ENCODE results near the gene FBXO36. TPM values are rescaled to one million over a fixed set of nuclear protein-coding genes. Genes with fewer than 3 reads are reported as not detected.

FBXO36 gene
- total and polyA plus RNA-seq, 10 of the 15 experiments (the other 5 are each of a cell fraction or from before 2014, with no cell fraction given) = 0.79 to 2.7 (median 1.3) TPM

DNA sequence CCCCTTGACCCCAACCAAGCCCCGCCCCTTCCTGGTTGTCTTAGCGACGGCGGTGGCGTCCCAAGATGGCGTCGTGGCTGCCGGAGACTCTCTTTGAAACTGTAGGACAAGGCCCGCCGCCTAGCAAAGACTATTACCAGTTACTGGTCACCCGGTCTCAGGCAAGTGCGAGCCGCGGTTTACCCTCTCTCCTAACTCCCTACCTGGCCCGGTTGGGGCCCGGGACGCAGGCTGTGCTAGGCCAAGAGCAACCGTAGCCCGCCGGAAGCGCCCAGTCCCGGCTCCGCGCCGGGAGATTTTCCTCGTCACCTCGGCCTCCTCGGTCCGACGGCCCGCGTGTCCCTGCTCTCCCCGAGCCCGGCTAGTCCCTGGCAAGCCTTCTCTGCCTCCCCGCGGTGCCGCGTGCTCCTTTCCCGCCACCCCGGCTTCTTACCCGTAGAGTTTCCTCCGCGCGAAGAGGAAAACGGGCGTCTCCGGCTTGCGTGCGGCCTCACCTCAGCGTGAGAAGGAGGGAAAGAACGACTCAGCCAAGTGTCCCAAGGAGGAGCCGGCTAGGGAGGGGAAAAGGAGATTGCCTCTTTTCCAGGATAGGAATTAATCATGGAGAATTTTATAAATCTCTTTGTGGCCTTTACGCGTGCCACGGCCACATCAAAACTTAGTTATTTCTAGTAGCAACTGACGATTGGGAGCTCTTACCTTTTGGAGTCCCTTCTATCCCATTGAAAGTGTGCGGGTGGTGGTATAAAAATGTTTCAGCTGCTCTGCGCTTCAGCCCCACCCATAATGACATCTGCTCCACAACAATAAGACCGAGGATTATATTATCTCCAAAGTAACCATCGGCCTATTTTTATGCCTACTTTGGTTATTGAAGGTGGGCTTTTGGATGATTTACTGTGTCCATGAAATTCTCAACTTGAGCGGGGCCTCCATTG is at the start of gene FBXO36 (continued):
- TF ChIP-seq E2F8 (IDR thresholded peaks at IDR 0.05; ENCODE audit: low read depth, partially characterized antibody) = peak; percentile 81
- no peak for TF ChIP-seq HDAC6 (IDR thresholded peaks at IDR 0.05; ENCODE audit: unreplicated experiment)
- no peak for TF ChIP-seq JUND (IDR thresholded peaks at IDR 0.05; ENCODE audit: low read depth, low read length)
- TF ChIP-seq SUZ12 (IDR thresholded peaks at IDR 0.05; ENCODE audit: unreplicated experiment) = no peak
- TF ChIP-seq JUNB (IDR thresholded peaks at IDR 0.05) = no peak
- no peak for TF ChIP-seq MTA3 (IDR thresholded peaks at IDR 0.05; ENCODE audit: borderline replicate concordance, low read length)
- peak; percentile 95 for TF ChIP-seq SIN3A (IDR thresholded peaks at IDR 0.05; ENCODE audit: low read depth, low read length)
- 0 out of 2 replicates have a peak, but pooled peaks have one; percentile 29 for TF ChIP-seq TAF1 (IDR thresholded peaks at IDR 0.05; ENCODE audit: borderline replicate concordance, low read depth, low read length)
- peak; percentile 89 for TF ChIP-seq MXI1 (IDR thresholded peaks at IDR 0.05; ENCODE audit: low read depth, low read length)
- TF ChIP-seq PBX3 (IDR thresholded peaks at IDR 0.05; ENCODE audit: insufficient replicate concordance, low read depth, low read length) = no peak
- TF ChIP-seq ATF3 (IDR thresholded peaks at IDR 0.05; ENCODE audit: borderline replicate concordance, extremely low read depth, low read depth, low read length) = no peak
- TF ChIP-seq ZNF622 (IDR thresholded peaks at IDR 0.05) = no peak
- no peak for TF ChIP-seq FOXK2 (IDR thresholded peaks at IDR 0.05)
- no peak for TF ChIP-seq ZNF592 (IDR thresholded peaks at IDR 0.05)
- no peak for TF ChIP-seq RAD21 (IDR thresholded peaks at IDR 0.05; ENCODE audit: insufficient read depth, low read depth, low read length)

Data from GM12878 (cell line).